K562 (cell line): ENCODE measurements around the gene RRAS. TPM values are rescaled to one million over a fixed set of nuclear protein-coding genes. Genes with fewer than 3 reads are reported as not detected.

ENCODE experiments used
- ATAC-seq: fragments of 200-7000 bp; cut with Tn5 transposase; 3 replicates; pipeline ENCODE4 v1.9.1; 2020; ENCODE audit warnings: moderate library complexity
- BruUV-seq: library from RNA; stranded (reverse); fragments of 400-500 nt; replicated peaks from 2 replicates; lab custom pipeline; 2021; lab: Mats Ljungman, UMichigan
- CTCF ChIA-PET: fragments of 300-600 bp; formaldehyde crosslinking; extraction: SDS; loops from one replicate; lab custom pipeline; 2021; ENCODE audit warnings: low intra/inter-chr PET ratio; lab: Yijun Ruan, JAX
- POLR2A ChIA-PET: fragments of 300-600, 350-650 bp; sonication (Branson Sonifier 250); formaldehyde crosslinking; extraction: SDS; loops from one replicate; lab custom pipeline; 2021; ENCODE audit warnings: antibody characterized with exemption, inconsistent platforms; lab: Yijun Ruan, JAX
- DNase-seq, 4 experiments: peaks; one replicate each; pipeline versions ENCODE4 v3.0.0 to v3.0.0-alpha.2; 2011 to 2018; ENCODE audit warnings: low spot score in 3 of 4, mixed read lengths in 3 of 4; ENCODE audit errors: extremely low read depth in 1 of 4
- FAIRE-seq: peaks from 2 replicates; lab custom pipeline; 2011; peaks lifted over from hg19 to GRCh38; lab: Jason Lieb, UNC
- H2AFZ ChIP-seq: 2 replicates; pipeline ENCODE4 v1.6.0; 2011; ENCODE audit warnings: low read depth, low read length, control low read depth, inconsistent platforms
- H3K27ac ChIP-seq: fragments of 200-600 bp; 3 replicates; pipeline ENCODE4 v1.8.0; 2011; ENCODE audit warnings: low read depth, mild to moderate bottlenecking, control low read depth, inconsistent platforms, low read length, moderate library complexity, mixed read lengths; ENCODE audit errors: extremely low read depth
- H3K27me3 ChIP-seq, 2 experiments: fragments of 300-600 bp in 1 of 2; 2 replicates in 1 of 2; 3 replicates in 1 of 2; pipeline versions ENCODE4 v1.6.0 to v1.8.0; 2011; ENCODE audit warnings: inconsistent platforms in 2 of 2, low read length in 2 of 2, mild to moderate bottlenecking in 1 of 2, mixed read lengths in 1 of 2, moderate library complexity in 1 of 2; ENCODE audit not compliant: control insufficient read depth in 2 of 2, insufficient read depth in 2 of 2
- H3K36me3 ChIP-seq: fragments of 300-600 bp; 3 replicates; pipeline ENCODE4 v1.8.0; 2011; ENCODE audit warnings: mild to moderate bottlenecking, low read length, inconsistent platforms; ENCODE audit not compliant: control insufficient read depth, insufficient read depth
- H3K4me1 ChIP-seq, 2 experiments: fragments of 200-600 bp in 1 of 2; replicated peaks in 1 of 2; 2 replicates in 1 of 2; 3 replicates in 1 of 2; pipeline versions ENCODE4 v1.5.1 to v1.8.0; 2011; ENCODE audit warnings: inconsistent platforms in 2 of 2, low read length in 2 of 2, mild to moderate bottlenecking in 1 of 2, mixed read lengths in 1 of 2, moderate library complexity in 1 of 2; ENCODE audit not compliant: control insufficient read depth in 2 of 2, insufficient read depth in 2 of 2
- H3K4me2 ChIP-seq: 2 replicates; pipeline ENCODE4 v1.6.1; 2011; ENCODE audit warnings: low read length, control low read depth, inconsistent platforms, mixed read lengths; ENCODE audit not compliant: insufficient read depth
- H3K4me3 ChIP-seq: fragments of 200-600 bp; sonication (generic), shearing (Covaris generic); 2 replicates; pipeline ENCODE4 v1.5.1; 2016; ENCODE audit warnings: control low read depth, inconsistent platforms
- H3K79me2 ChIP-seq: fragments of 200-600 bp; 3 replicates; pipeline ENCODE4 v1.8.0; 2011; ENCODE audit warnings: low read length, inconsistent platforms; ENCODE audit not compliant: control insufficient read depth, insufficient read depth
- H3K9ac ChIP-seq, 2 experiments: 2 replicates each; pipeline versions ENCODE4 v1.6.0 to v1.6.1; 2011; ENCODE audit warnings: low read depth in 2 of 2, low read length in 2 of 2, control low read depth in 1 of 2, inconsistent platforms in 1 of 2, mild to moderate bottlenecking in 1 of 2, mixed read lengths in 1 of 2; ENCODE audit not compliant: insufficient read depth in 1 of 2
- H3K9me1 ChIP-seq: one replicate; pipeline ENCODE4 v1.6.0; 2011; ENCODE audit warnings: inconsistent platforms, mild to moderate bottlenecking, low read length, moderate library complexity; ENCODE audit not compliant: control insufficient read depth, insufficient read depth
- H3K9me3 ChIP-seq: replicated peaks from 2 replicates; pipeline ENCODE4 v1.5.1; 2011; ENCODE audit warnings: low read depth, low read length, inconsistent platforms; ENCODE audit not compliant: control insufficient read depth, insufficient read depth
- H4K20me1 ChIP-seq: replicated peaks from 2 replicates; pipeline ENCODE4 v1.6.1; 2011; ENCODE audit warnings: low read length, inconsistent platforms, mixed read lengths; ENCODE audit not compliant: control insufficient read depth, insufficient read depth
- ARHGAP35 ChIP-seq: fragments of 450-650 bp; IDR thresholded peaks from 2 replicates; pipeline ENCODE4 v1.6.1; 2018; ENCODE audit not compliant: partially characterized antibody
- BCOR ChIP-seq: fragments of 450-650 bp; IDR thresholded peaks from 2 replicates; pipeline ENCODE4 v1.6.1; 2016
- CBX3 ChIP-seq, 2 experiments: IDR thresholded peaks; 1 replicate in 1 of 2; 2 replicates in 1 of 2; pipeline ENCODE4 v1.6.1; 2012; ENCODE audit warnings: inconsistent platforms in 2 of 2, low read length in 2 of 2, borderline replicate concordance in 1 of 2, control low read depth in 1 of 2
- CXXC5 ChIP-seq: fragments of 250-450 bp; sonication (Bioruptor Pico); IDR thresholded peaks from 2 replicates; pipeline ENCODE4 v1.8.0; 2022; ENCODE audit warnings: inconsistent platforms, mild to moderate bottlenecking, moderate library complexity
- HDAC2 ChIP-seq: fragments of 450-650 bp; IDR thresholded peaks from 2 replicates; pipeline ENCODE4 v1.6.1; 2016; ENCODE audit warnings: mild to moderate bottlenecking
- MTA2 ChIP-seq: fragments of 450-650 bp; IDR thresholded peaks from 2 replicates; pipeline ENCODE4 v1.6.1; 2016; ENCODE audit warnings: low read depth
- NFIC ChIP-seq: fragments of 450-650 bp; IDR thresholded peaks from 2 replicates; pipeline ENCODE4 v1.6.1; 2017; ENCODE audit warnings: mild to moderate bottlenecking, inconsistent platforms
- POLR2H ChIP-seq: IDR thresholded peaks from 2 replicates; pipeline ENCODE4 v1.6.1; 2016; ENCODE audit warnings: missing genetic modification characterization, low read depth, mild to moderate bottlenecking, control low read depth, missing compliant biosample characterization, moderate library complexity
- RBM22 ChIP-seq: fragments of 200-400 bp; formaldehyde crosslinking; IDR thresholded peaks from 2 replicates; pipeline ENCODE4 v1.6.1; 2018; ENCODE audit warnings: low read length, low read depth; ENCODE audit not compliant: poor library complexity, severe bottlenecking
- SMARCE1 ChIP-seq: fragments of 450-650 bp; IDR thresholded peaks from 2 replicates; pipeline ENCODE4 v1.7.1; 2016; ENCODE audit warnings: mild to moderate bottlenecking
- THRAP3 ChIP-seq: fragments of 450-650 bp; IDR thresholded peaks from 2 replicates; pipeline ENCODE4 v1.6.1; 2016; ENCODE audit warnings: mild to moderate bottlenecking, inconsistent platforms, borderline replicate concordance
- WGBS: fragments of 100-300 bp; shearing (Covaris generic); methylation state at CpG from one replicate; pipeline ENCODE4 v1.1.6; 2016; ENCODE audit warnings: low coverage, mixed read lengths; ENCODE audit not compliant: insufficient coverage; ENCODE audit errors: missing lambda C conversion rate; 5-methylcytosine and 5-hydroxymethylcytosine counted together
- in situ Hi-C: fragments of 300-500 bp; cut with MboI; formaldehyde crosslinking; loops from 4 replicates; pipeline ENCODE4 v1.15.0; 2018; ENCODE audit warnings: inconsistent platforms, mixed read lengths
- intact Hi-C: fragments of 100-400 bp; cut with micrococcal nuclease; formaldehyde crosslinking; loops from 2 replicates; pipeline ENCODE4 v1.14.2; 2022
- polyA plus RNA-seq, 8 experiments: library from polyadenylated mRNA; depleted of rRNA in 4 of 8; stranded (reverse) in 5 of 8; unstranded in 3 of 8; fragments of >200 nt; fragmentation: Nextera tagmentation in 2 of 8; fragmentation: Illumina TruSeq in 1 of 8; extraction: Ambion mirVana in 2 of 8; extraction: Trizol in 1 of 8; gene quantifications; 2 replicates each; pipeline versions ENCODE4 v1.2.1 to v1.2.3, GENCODE V29; 2011 to 2014; ENCODE audit warnings: inconsistent platforms in 1 of 8, missing spikeins in 1 of 8
- total RNA-seq, 7 experiments: library from RNA; depleted of rRNA in 6 of 7; stranded (reverse); fragments of >200 nt in 6 of 7; fragmentation: Illumina TruSeq in 2 of 7; extraction: Trizol in 2 of 7; gene quantifications; 2 replicates each; pipeline versions ENCODE4 v1.2.1 to v1.2.3, GENCODE V29; 2011 to 2021; ENCODE audit warnings: low replicate concordance in 1 of 7
- TF ChIP-seq, protein P1 (sequence below): fragments of 250-450 bp; sonication (Bioruptor Pico); IDR thresholded peaks from 2 replicates; pipeline ENCODE4 v1.4.0; 2020; ENCODE audit warnings: mild to moderate bottlenecking, moderate library complexity
- TF ChIP-seq, protein P2 (sequence below), 2 experiments: fragments of 250-450 bp in 1 of 2; fragments of 450-650 bp in 1 of 2; sonication (Bioruptor Pico) in 1 of 2; IDR thresholded peaks; 2 replicates each; pipeline versions ENCODE4 v1.6.1 to v1.8.0; 2016 to 2021; ENCODE audit warnings: mild to moderate bottlenecking in 2 of 2, moderate library complexity in 2 of 2, missing compliant biosample characterization in 1 of 2, missing genetic modification characterization in 1 of 2
- TF ChIP-seq, protein P3 (sequence below): fragments of 250-450 bp; sonication (Bioruptor Pico); IDR thresholded peaks from 2 replicates; pipeline ENCODE4 v1.6.1; 2021; ENCODE audit warnings: mild to moderate bottlenecking
- TF ChIP-seq, protein P4 (sequence below): fragments of 250-450 bp; sonication (Bioruptor Pico); IDR thresholded peaks from 2 replicates; pipeline ENCODE4 v1.8.0; 2022; ENCODE audit warnings: moderate library complexity, mild to moderate bottlenecking, inconsistent platforms

Gene RRAS
- total and polyA plus RNA-seq, 9 of the 15 experiments (the other 6 are each of a cell fraction or from before 2014, with no cell fraction given), result 0.70 to 17.3 (median 8.2) TPM

GRCh38 chr19:49599378-49600295 lies 40.3 kb downstream of the RRAS start:
- no peak for DNase-seq
- H3K9ac ChIP-seq, result peak overlapping the region in 1 of 2 experiments; percentile 58; a peak in 2 of 4 replicates
- no peak for FAIRE-seq
- no peak overlapping the region for H2AFZ ChIP-seq
- no peaks in the 10 kb centered on the region for H3K27me3 ChIP-seq
- no peak for ATAC-seq
- ChIA-PET CTCF (no interaction called here), POLR2A (interaction anchor here (1.0 kb wide), 1 partner anchor 9 kb away, joined by 3 read pairs; no protein-coding TSS in a partner anchor)
- H3K9me3 ChIP-seq, result no peaks in the 10 kb centered on the region
- no peak overlapping the region for H3K4me3 ChIP-seq
- in situ Hi-C loops, result no loop called here
- H3K79me2 ChIP-seq, result peaks cover 10% of the 10 kb centered on the region; the same call in 2 of the 3 replicates
- peaks cover 88% of the 10 kb centered on the region for H3K36me3 ChIP-seq
- no peak overlapping the region for H3K4me2 ChIP-seq
- 94% methylated on average over 15 of the region's 26 CpGs for WGBS
- H3K9me1 ChIP-seq, result no peaks in the 10 kb centered on the region
- TF ChIP-seq, protein P1, sequence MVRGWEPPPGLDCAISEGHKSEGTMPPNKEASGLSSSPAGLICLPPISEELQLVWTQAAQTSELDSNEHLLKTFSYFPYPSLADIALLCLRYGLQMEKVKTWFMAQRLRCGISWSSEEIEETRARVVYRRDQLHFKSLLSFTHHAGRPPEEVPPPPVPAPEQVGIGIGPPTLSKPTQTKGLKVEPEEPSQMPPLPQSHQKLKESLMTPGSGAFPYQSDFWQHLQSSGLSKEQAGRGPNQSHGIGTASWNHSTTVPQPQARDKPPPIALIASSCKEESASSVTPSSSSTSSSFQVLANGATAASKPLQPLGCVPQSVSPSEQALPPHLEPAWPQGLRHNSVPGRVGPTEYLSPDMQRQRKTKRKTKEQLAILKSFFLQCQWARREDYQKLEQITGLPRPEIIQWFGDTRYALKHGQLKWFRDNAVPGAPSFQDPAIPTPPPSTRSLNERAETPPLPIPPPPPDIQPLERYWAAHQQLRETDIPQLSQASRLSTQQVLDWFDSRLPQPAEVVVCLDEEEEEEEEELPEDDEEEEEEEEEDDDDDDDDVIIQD, result no peak
- TF ChIP-seq CBX3 (IDR thresholded peaks at IDR 0.05; ENCODE audit: borderline replicate concordance in 1 of 2, low read length in 2 of 2), result no peak
- no peak for TF ChIP-seq BCOR
- no peak for TF ChIP-seq NFIC
- no peak for TF ChIP-seq HDAC2
- TF ChIP-seq ARHGAP35, result no peak
- TF ChIP-seq, protein P2, sequence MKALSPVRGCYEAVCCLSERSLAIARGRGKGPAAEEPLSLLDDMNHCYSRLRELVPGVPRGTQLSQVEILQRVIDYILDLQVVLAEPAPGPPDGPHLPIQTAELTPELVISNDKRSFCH (CRISPR knock-in tag; IDR thresholded peaks at IDR 0.05), result no peak
- TF ChIP-seq, protein P2 (tag; IDR thresholded peaks at IDR 0.05), result no peak
- TF ChIP-seq, protein P3, sequence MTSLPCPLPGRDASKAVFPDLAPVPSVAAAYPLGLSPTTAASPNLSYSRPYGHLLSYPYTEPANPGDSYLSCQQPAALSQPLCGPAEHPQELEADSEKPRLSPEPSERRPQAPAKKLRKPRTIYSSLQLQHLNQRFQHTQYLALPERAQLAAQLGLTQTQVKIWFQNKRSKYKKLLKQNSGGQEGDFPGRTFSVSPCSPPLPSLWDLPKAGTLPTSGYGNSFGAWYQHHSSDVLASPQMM, result no peak
- TF ChIP-seq MTA2, result no peak
- TF ChIP-seq RBM22, result no peak
- no peak for TF ChIP-seq CXXC5 (CRISPR knock-in tag)
- no peak for TF ChIP-seq THRAP3
- no peak for TF ChIP-seq SMARCE1
- TF ChIP-seq, protein P4, sequence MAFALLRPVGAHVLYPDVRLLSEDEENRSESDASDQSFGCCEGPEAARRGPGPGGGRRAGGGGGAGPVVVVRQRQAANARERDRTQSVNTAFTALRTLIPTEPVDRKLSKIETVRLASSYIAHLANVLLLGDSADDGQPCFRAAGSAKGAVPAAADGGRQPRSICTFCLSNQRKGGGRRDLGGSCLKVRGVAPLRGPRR, result no peak
- TF ChIP-seq POLR2H (tag), result no peak
- TF ChIP-seq, all 486 proteins: peak for 0
- no TSS peak for BruUV-seq
- Histone ChIP-seq H3K27ac (no peak overlapping the region), H4K20me1 (0 out of 2 replicates have a peak, but pooled peaks cover 5% of the 10 kb centered on the region), H3K4me1 (peaks cover 0 to 24% of the 10 kb centered on the region in 2 experiments; a peak in 2 of 5 replicates)
- intact Hi-C loops, result no loop called here
